ENCODE results near the gene ITGA2B.
"Not testable (repeated sequence)": the region's sequence is repeated elsewhere in the genome, so short reads cannot be mapped to it uniquely, and the experiment has no call there.

ITGA2B gene

DNA sequence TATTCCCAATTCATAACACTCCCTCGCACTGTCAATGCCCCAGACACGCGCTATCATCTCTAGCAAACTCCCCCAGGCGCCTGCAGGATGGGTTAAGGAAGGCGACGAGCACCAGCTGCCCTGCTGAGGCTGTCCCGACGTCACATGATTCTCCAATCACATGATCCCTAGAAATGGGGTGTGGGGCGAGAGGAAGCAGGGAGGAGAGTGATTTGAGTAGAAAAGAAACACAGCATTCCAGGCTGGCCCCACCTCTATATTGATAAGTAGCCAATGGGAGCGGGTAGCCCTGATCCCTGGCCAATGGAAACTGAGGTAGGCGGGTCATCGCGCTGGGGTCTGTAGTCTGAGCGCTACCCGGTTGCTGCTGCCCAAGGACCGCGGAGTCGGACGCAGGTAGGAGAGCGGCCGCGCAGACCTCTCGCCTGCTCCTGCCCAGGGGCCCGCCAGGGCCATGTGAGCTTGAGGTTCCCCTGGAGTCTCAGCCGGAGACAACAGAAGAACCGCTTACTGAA, 44.5 kb downstream of the ITGA2B start, which contains the start of gene GRN:
Gene GRN (plus strand): TSS at position 364 of the 515 bp plus-strand sequence. CDS start 3,863 bp downstream, outside the sequence.
- peak; percentile 99 for DNase-seq
- in situ Hi-C loops (cut with HindIII; ENCODE audit: low pct_ligation_motif_present, low pct_unique_long_range_greater_than_20kb, low sequenced_read_pairs): no loop called here

DNA sequence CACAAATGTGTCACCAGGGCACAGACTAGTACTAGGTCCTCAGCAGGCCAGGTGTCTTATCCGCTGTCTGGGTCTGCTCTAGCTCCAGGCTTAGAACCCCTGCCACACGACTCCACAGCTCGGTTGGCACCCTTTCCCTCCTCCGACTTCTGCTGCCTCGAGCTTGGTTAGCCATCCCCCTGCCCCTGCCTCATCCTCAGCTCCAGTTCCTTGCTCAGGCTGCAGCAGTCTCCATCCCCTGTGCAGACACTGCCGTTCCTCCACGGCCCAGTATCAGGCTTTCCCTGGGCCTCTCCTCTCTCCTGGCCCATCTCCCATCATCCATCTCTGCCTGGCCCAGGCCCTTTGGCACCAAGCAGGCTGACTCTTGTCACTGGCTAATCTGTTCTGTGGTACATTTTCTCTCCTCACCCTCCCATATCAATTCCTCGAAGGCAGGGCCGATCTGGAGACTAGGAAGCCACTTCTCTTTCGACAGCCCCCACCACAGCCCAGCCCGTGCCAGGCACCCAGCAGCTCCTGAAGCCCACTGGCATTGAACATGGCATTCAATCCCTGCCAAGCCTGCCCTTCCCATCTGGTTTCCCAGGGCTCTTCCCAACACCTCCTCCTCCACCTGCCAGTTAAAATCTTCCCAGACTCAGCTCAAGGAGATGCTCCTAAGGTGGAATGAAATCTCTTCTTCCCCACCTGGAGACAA, 45.8 kb downstream of the ITGA2B start:
- in situ Hi-C loops (cut with HindIII; ENCODE audit: low pct_ligation_motif_present, low pct_unique_long_range_greater_than_20kb, low sequenced_read_pairs): no loop called here
- no peak for DNase-seq

DNA sequence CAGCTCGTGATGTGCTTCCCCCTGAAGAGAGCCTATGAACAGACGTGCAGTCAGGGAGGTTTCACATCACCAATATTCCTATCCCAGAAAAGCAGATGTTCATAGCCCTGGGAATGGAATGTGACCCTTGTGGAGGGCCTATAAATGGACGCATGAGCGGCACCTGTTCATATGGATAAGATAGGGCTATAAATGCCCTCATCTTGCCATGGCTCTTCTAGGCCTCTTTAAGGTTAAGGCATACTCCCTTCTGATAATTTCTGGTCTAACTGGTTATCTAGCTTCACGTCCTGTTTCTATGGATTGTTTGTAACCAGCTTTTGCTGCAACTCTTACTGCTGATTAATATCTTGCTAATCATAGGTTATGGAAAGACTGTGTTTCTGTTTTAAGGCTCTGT, 48.9 kb downstream of the ITGA2B start:
- in situ Hi-C loops (cut with HindIII; ENCODE audit: low pct_ligation_motif_present, low pct_unique_long_range_greater_than_20kb, low sequenced_read_pairs); DNase-seq: not testable (repeated sequence)

DNA sequence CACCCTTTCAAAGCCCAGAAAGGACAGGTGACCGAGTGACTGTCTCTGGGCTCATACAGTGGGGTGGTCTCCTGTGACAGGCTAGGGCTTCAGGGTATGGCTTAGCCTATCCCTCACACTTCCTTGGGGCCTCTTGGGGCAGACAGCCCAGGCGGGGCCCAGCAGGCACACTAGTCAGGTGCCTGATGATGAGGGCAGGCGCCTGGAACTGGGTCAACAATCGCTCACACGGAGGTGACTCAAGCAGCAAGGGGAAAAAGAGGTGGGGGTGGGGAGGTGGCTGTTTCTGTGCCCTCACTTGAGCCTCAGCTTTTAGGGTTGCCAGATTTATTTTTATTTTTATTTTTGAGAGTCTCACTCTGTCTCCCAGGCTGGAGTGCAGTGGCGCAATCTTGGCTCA, 50.7 kb downstream of the ITGA2B start:
- in situ Hi-C loops (cut with HindIII; ENCODE audit: low pct_ligation_motif_present, low pct_unique_long_range_greater_than_20kb, low sequenced_read_pairs): no loop called here
- DNase-seq: peak; percentile 44

DNA sequence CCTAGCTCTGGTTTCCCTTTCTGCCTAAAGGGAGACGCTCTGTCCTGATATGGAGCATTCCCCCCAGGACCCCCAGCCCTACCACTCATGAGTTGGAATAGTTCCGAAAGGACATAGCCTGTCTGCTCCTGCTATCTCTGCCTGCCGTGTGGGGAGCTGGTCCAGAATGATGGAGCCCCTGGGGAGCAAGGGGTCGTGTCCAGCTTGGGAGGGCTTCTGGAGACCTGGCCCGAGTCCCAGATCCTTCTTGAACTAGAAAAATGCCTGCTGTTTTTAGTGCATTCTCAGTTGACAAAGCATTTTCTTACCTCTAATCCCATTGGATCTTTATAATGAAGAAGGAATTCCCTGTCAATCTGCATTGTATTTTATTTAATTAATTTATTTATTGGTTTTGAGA, 53.5 kb downstream of the ITGA2B start:
- in situ Hi-C loops (cut with HindIII; ENCODE audit: low pct_ligation_motif_present, low pct_unique_long_range_greater_than_20kb, low sequenced_read_pairs): no loop called here
- no peak for DNase-seq

DNA sequence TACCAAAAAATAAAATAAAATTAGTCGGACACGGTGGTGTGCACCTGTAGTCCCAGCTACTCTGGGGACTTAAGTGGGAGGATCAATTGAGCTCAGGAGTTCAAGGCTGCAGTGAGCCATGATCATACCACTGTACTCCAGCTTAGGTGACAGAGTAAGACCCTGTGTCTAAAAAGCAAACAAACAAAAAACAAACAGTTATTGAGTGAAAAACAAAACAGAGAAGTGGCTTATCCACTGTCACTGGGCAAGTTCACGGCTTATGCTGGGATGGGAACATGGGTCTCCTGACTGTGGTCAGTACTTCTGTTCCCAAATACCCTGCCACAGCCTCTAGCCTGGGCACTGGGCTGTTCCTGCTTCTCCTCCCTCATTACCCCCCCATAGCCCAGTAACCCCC, 53.9 kb downstream of the ITGA2B start:
- no peak for DNase-seq
- in situ Hi-C loops (cut with HindIII; ENCODE audit: low pct_ligation_motif_present, low pct_unique_long_range_greater_than_20kb, low sequenced_read_pairs): no loop called here

DNA sequence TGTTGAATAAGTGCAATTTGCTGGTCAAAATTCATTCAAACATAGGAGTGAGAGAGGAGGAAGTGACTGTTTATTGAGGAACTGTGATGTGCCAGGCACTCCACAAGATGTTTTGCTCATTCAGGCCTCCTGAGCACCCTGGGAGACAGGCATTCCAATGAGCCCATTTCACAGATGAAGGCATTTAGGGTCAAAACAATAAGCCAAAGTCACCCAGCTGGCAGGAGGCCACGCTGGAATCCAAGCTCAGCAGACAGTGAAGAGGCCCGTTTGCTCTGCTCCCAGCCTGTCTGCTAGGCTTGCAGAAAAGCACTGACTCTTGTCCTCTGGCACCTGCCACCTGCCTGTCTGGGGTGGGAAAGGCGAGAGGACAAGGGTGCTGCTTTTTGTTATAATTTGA, 54.7 kb downstream of the ITGA2B start:
- in situ Hi-C loops (cut with HindIII; ENCODE audit: low pct_ligation_motif_present, low pct_unique_long_range_greater_than_20kb, low sequenced_read_pairs): no loop called here
- no peak for DNase-seq

DNA sequence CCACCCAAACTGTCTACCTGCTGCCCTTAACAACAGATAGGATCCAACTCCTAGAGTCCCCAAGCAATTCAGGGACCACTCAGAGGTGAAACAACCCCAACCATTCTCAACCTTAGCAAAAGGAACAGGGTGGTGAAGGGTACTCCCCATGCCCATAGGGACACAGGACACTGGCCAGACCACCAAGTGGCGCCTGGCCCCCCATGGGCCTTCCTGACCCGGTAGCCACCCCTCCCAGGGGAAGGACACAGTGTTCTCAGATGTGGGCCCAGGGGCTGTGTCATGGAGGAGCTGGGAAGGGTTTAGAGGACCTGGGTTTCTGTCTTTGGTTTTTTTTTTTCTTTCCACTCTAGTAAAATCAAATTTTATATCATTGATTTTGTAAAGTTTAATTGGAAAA, 55.1 kb downstream of the ITGA2B start:
- in situ Hi-C loops (cut with HindIII; ENCODE audit: low pct_ligation_motif_present, low pct_unique_long_range_greater_than_20kb, low sequenced_read_pairs): no loop called here
- no peak for DNase-seq

DNA sequence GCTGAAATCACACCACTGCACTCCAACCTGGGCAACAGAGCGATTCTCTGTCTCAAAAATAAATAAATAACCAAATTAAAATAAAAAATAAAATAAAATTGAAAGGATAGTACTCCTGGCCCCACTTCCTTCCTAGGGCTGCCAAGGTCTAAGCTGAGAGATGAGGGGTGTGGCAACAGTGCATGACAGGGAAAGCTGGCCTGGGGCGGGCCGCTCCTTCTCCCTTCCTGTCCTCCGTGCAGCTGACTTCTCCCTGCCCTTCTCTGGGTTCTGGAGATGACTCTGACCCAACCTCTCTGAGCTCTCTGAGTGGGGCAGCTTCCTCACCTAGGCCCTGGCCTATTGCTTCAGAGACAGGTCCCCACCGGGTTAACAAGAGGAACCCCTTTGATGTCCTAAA, 56.1 kb downstream of the ITGA2B start:
- DNase-seq: no peak
- in situ Hi-C loops (cut with HindIII; ENCODE audit: low pct_ligation_motif_present, low pct_unique_long_range_greater_than_20kb, low sequenced_read_pairs): no loop called here

DNA sequence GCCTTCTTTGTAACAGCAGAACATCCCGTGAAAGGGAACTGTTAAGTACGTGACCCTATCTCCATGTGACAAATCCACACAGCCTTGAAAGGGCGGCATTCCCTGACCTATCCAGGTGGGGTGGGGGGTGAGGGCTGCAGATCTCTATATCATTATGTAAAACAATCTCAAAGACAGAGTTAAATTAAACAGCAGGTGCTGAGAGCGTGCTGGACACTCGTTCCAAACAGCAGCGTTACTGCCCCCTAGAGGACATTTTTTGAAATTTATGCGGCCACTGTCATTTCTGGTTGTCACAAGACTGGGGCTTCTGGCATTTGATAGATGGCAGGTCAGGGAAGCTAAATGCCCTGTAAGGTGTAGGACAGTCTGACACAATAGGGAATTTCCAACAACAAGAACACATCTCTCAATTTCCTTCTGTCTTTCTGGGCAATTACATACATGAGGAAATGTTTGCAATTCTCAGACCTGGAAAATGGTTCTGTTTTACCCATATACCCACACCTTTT, 58.1 kb downstream of the ITGA2B start:
- in situ Hi-C loops (cut with HindIII; ENCODE audit: low pct_ligation_motif_present, low pct_unique_long_range_greater_than_20kb, low sequenced_read_pairs): no loop called here

DNA sequence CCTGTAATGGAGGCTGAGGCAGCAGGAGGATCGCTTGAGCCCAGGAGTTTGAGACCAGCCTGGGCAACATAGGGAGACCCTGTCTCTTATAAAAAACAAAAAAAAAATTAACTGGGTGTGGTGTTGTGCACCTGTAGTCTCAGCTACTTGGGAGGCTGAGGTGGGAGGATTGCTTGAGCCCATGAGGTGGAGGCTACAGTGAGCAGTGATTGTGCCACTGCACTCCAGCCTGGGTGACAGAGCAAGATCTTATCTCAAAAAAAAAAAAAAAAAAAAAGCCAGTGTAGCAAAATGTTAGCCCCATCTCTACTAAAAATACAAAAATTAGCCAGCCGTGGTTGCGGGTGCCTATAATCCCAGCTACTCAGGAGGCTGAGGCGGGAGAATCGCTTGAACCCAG, 59.2 kb downstream of the ITGA2B start:
- in situ Hi-C loops (cut with HindIII; ENCODE audit: low pct_ligation_motif_present, low pct_unique_long_range_greater_than_20kb, low sequenced_read_pairs): not testable (repeated sequence)

More for the DNA sequence above, 58.1 kb downstream of the ITGA2B start:
- peak; percentile 77 for DNase-seq

DNA sequence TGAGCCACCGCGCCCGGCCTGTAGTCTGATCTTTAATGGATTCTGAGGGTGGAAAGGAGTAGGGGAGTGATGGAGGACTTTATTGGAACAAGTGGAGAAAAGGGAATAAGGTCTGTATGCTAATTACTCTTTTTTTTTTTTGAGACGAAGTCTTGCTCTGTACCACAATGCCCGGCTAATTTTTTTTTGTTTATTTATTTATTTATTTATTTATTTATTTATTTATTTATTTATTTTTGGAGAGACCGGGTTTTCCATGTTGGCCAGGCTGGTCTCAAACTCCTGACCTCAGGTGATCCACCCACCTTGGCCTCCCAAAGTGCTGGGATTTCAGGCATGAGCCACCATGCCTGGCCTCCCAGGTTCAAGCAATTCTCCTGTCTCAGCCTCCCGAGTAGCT, 59.9 kb downstream of the ITGA2B start:
- in situ Hi-C loops (cut with HindIII; ENCODE audit: low pct_ligation_motif_present, low pct_unique_long_range_greater_than_20kb, low sequenced_read_pairs): loop anchor here (10.0 kb wide), 1 partner anchor 125 kb away; no protein-coding TSS in a partner anchor
- DNase-seq: not testable (repeated sequence)

More for the DNA sequence above, 59.2 kb downstream of the ITGA2B start:
- not testable (repeated sequence) for DNase-seq

DNA sequence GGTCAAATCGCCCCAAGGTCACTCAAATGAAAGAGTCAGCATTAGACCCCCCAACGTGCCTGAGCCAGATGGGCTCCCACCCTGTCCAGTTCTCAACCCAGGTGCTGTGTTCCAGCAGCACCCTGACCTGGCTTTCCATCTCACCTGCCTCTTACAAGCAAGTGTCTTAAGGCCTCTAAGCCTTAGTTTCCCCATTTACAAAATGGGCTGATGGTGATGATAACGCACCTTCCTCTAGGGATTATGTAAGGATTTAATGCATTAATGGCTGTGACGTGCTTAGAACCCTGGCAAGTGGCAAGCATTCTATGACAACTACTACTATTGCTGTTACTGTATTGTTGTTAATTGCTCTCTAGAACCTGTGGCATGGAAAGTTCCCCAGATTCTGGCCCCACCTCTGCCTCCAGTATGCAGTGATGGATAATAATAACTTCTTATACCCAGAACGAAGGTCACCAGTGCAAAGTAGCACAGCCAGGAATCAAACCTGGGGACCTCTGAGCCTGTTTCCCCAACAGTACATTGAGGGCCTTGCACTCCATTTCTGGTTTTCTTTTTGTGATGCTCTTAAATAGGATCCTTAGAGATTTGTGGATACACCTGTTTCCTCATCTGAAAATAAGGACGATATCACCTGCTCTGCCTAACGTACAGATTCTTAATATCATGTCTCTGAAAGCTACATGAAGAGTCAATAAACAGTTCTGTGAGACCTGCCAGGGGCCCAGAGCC, 61.6 kb downstream of the ITGA2B start:
- in situ Hi-C loops (cut with HindIII; ENCODE audit: low pct_ligation_motif_present, low pct_unique_long_range_greater_than_20kb, low sequenced_read_pairs): loop anchor here (10.0 kb wide), 1 partner anchor 123 kb away; no protein-coding TSS in a partner anchor
- no peak for DNase-seq

DNA sequence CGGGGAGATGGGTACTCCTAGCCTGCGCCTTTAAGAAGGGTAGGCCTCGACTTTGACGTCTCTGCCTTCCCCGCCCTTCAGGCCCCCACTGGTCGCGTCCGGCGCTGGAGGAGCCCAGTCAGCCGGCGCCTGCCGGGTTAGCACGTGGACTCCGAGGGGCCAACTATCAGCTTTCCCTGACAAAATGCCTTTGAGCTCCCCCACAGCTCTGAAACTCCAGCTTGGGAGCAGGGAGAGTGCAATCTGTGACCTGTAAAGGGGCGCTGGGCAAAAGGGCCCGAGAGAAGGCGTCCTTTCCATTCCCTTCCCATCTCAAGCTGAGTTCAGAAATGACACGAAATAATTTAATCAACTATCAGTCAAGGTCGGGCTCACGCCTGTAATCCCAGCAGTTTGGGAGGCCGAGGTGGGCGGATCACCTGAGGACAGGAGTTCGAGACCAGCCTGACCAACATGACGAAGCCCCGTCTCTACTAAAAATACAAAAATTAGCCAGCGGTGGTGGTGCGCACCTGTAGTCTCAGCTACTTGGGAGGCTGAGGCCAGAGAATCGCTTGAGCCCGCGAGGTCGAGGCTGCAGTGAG, 62.5 kb downstream of the ITGA2B start:
- in situ Hi-C loops (cut with HindIII; ENCODE audit: low pct_ligation_motif_present, low pct_unique_long_range_greater_than_20kb, low sequenced_read_pairs): loop anchor here (10.0 kb wide), 1 partner anchor 122 kb away; no protein-coding TSS in a partner anchor
- DNase-seq: peak; percentile 99

DNA sequence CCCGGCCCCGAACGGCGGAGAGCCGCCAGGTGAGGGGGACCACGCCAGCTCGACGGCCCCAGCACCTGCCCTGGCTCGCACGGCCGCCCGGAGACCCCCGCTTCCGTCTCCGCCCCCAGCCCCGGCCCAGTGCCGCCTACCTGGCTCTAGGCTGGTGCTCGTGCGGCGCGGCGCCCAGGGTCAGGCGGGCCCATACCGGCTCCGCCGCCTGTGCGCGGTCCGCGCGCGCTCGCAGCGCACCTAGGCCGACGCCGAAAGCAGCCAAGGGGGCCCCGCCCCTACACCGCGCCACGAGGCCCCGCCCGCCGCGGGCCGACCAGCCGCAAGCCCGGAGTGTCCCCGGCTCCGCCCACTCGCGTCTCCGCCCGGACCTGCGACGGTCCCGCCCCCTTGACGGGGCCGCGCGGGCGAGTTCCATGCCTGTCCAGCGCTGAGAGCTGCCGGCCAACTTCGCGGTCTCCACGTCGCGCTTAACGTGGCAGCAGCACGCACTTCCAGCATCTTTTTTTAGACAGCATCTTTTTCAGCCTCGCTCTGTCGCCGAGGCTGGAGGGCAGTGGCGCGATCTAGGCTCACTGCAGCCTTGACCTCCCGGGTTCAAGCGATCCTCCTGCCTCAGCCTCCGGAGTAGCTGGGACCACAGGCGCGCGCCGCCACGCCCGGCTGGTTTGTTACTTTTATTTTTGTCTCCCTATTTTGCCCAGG, 64.7 kb downstream of the ITGA2B start, which contains the start of gene SLC25A39:
Gene SLC25A39 (minus strand): TSS at position 253 of the 705 bp plus-strand sequence. CDS start 1,261 bp downstream, outside the sequence.
- DNase-seq: peak; percentile 96
- in situ Hi-C loops (cut with HindIII; ENCODE audit: low pct_ligation_motif_present, low pct_unique_long_range_greater_than_20kb, low sequenced_read_pairs): loop anchor here (10.0 kb wide), 1 partner anchor 120 kb away; no protein-coding TSS in a partner anchor

DNA sequence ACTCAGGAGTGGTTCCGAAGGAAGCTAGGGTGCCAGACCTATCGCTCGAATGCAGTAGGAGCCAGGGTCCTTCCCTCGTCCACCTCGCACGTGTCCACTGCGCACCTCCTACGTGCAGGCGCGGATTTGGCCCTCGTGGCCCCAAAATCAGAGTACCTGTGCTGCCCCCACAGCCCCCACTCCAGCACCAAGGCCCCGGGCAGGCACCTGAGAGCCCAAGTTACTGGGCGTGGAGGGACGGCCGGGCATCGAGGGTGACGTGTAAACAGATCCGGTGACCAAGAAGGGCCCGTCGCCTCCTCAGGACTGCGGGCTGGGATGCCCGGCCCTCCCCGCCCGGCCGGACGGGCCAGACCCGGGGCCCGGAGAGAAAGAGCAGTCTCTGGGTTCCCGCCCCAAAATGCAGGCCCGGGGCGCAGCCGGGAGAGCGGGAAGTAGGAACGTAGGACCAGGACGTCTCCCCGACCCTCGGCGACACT, 65.3 kb downstream of the ITGA2B start:
- peak; percentile 36 for DNase-seq
- in situ Hi-C loops (cut with HindIII; ENCODE audit: low pct_ligation_motif_present, low pct_unique_long_range_greater_than_20kb, low sequenced_read_pairs): loop anchor here (10.0 kb wide), 1 partner anchor 119 kb away; no protein-coding TSS in a partner anchor

DNA sequence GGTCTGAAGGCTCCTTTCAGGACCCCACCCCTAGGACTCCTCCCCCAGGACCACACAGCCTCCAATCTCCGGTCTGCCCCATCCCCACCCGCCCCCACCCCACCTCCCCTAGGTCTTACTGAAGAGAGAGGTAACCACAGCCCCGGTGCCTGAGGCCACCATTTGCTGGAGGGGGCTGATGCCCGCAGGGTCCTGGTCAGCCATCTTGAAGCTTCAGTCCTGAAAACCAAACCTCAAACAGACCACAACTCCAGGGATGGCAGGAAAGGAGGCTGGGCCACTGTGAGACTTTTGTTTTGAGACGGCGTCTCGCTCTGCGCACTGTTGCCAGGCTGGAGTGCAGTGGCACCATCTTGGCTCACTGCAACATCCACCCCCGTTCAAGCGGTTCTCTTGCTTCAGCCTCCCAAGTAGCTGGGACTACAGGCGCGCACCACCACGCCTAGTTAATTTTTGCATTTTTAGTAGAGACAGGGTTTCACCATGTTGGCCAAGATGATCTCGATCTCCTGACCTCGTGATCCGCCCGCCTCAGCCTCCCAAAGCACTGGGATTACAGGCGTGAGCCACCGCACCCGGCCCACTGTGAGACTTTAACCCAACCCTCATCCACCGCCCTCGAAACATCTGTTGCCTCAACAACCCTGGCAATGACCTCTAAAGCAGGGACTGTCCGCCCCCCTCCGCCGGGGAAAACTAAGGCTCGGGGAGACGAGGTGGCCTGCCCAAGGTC, 65.9 kb downstream of the ITGA2B start:
- no peak for DNase-seq
- in situ Hi-C loops (cut with HindIII; ENCODE audit: low pct_ligation_motif_present, low pct_unique_long_range_greater_than_20kb, low sequenced_read_pairs): loop anchor here (10.0 kb wide), 1 partner anchor 119 kb away; no protein-coding TSS in a partner anchor
